Osteoblast (primary cell): ENCODE results near the gene DOC2B. TPM values are rescaled to one million over a fixed set of nuclear protein-coding genes. Genes with fewer than 3 reads are reported as not detected.
A peak's percentile ranks its signal among the peaks of the same experiment; 100 is the strongest.
"Not testable (repeated sequence)": the region's sequence is repeated elsewhere in the genome, so short reads cannot be mapped to it uniquely, and the experiment has no call there.

ENCODE experiments used
- DNase-seq: peaks from one replicate; pipeline ENCODE4 v3.0.0; 2011; ENCODE audit warnings: low spot score, mixed read lengths; ENCODE audit not compliant: insufficient read length; ENCODE audit errors: missing footprints
- H2AFZ ChIP-seq: 2 replicates; pipeline ENCODE4 v1.6.0; 2011; ENCODE audit warnings: mild to moderate bottlenecking, low read length
- H3K27ac ChIP-seq: 2 replicates; pipeline ENCODE4 v1.5.1; 2011; ENCODE audit warnings: mild to moderate bottlenecking, low read depth, low read length, moderate library complexity
- H3K27me3 ChIP-seq: 2 replicates; pipeline ENCODE4 v1.6.0; 2012; ENCODE audit warnings: mild to moderate bottlenecking, control low read depth, inconsistent platforms, low read length, moderate library complexity; ENCODE audit not compliant: insufficient read depth
- H3K36me3 ChIP-seq: 2 replicates; pipeline ENCODE4 v1.5.1; 2011; ENCODE audit warnings: mild to moderate bottlenecking, low read length, control low read depth, moderate library complexity; ENCODE audit not compliant: insufficient read depth
- H3K4me1 ChIP-seq: 2 replicates; pipeline ENCODE4 v1.5.1; 2011; ENCODE audit warnings: mild to moderate bottlenecking, low read length, control low read depth, moderate library complexity; ENCODE audit not compliant: insufficient read depth
- H3K4me2 ChIP-seq: 2 replicates; pipeline ENCODE4 v1.6.0; 2011; ENCODE audit warnings: mild to moderate bottlenecking, low read length; ENCODE audit not compliant: insufficient read depth
- H3K4me3 ChIP-seq: fragments of 200-600 bp; sonication (generic); 3 replicates; pipeline ENCODE4 v1.5.1; 2012; ENCODE audit warnings: mild to moderate bottlenecking, low read length, inconsistent platforms; ENCODE audit not compliant: insufficient read depth
- H3K79me2 ChIP-seq: 2 replicates; pipeline ENCODE4 v1.6.0; 2012; ENCODE audit warnings: mild to moderate bottlenecking, low read length, control low read depth, inconsistent platforms; ENCODE audit not compliant: insufficient read depth
- H3K9me3 ChIP-seq: 2 replicates; pipeline ENCODE4 v1.5.1; 2011; ENCODE audit warnings: low read depth, low read length, control low read depth
- H4K20me1 ChIP-seq: 2 replicates; pipeline ENCODE4 v1.6.0; 2012; ENCODE audit warnings: mild to moderate bottlenecking, low read length, control low read depth; ENCODE audit not compliant: insufficient read depth
- total RNA-seq: library from RNA; depleted of rRNA; stranded (reverse); fragments of >200 nt; gene quantifications from 2 replicates; pipeline ENCODE4 v1.2.3, GENCODE V29; 2012
- TF ChIP-seq, protein P1 (sequence below): IDR thresholded peaks from 2 replicates; pipeline ENCODE4 v1.5.1; 2011; ENCODE audit warnings: mild to moderate bottlenecking, low read depth, low read length, moderate library complexity; ENCODE audit errors: extremely low read depth

The DOC2B gene
- total RNA-seq, 1 donor, result not detected

DNA sequence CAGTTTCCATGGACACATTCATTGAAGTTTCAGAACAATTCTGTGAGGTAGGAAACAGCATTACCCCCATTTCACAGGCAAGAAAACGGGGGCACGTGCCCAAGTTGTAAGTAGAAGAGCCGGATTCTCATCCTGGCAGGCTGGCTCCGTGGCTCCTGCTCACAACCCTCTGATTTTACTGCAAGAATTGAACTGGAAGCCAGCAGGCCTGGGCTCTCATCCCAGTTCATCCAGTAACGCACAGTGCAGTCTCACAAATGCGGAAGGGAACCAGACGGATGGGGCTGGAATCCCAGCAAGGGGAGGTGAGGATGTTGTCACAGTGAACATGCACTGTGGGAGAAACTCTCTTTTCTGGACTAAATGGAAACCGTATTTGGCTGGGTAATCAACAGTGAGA, 40.7 kb upstream of the DOC2B start:
- Histone ChIP-seq H3K9me3 (no peaks in the 10 kb centered on the region), H4K20me1 (no peaks in the 10 kb centered on the region), H3K27ac (no peak overlapping the region), H3K79me2 (no peaks in the 10 kb centered on the region), H3K36me3 (no peaks in the 10 kb centered on the region), H3K4me1 (no peaks in the 10 kb centered on the region), H3K4me2 (no peak overlapping the region), H3K4me3 (no peak overlapping the region), H2AFZ (no peak overlapping the region), H3K27me3 (no peaks in the 10 kb centered on the region)
- TF ChIP-seq, protein P1, sequence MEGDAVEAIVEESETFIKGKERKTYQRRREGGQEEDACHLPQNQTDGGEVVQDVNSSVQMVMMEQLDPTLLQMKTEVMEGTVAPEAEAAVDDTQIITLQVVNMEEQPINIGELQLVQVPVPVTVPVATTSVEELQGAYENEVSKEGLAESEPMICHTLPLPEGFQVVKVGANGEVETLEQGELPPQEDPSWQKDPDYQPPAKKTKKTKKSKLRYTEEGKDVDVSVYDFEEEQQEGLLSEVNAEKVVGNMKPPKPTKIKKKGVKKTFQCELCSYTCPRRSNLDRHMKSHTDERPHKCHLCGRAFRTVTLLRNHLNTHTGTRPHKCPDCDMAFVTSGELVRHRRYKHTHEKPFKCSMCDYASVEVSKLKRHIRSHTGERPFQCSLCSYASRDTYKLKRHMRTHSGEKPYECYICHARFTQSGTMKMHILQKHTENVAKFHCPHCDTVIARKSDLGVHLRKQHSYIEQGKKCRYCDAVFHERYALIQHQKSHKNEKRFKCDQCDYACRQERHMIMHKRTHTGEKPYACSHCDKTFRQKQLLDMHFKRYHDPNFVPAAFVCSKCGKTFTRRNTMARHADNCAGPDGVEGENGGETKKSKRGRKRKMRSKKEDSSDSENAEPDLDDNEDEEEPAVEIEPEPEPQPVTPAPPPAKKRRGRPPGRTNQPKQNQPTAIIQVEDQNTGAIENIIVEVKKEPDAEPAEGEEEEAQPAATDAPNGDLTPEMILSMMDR, result no peak
- DNase-seq, result no peak

DNA sequence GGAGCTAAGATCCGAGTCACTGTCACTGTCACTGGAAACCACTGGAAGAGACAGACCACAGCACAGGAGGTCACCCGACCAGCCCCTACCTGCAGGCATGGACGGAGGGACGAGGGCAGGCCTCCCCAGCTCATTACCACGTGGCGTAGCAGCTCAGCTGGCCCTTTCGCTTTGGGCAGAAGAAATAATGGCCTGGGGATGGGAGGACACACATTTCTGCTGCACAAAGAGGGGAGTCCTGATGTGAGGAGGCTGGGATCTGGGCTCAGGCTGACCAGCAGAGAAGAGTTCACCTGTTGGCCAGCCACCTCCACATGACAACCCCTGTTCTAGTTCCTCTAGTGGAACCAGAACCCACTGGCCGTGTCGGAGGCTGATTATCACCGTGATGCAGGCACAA, 38.2 kb upstream of the DOC2B start:
- H3K36me3 ChIP-seq, result no peaks in the 10 kb centered on the region
- H4K20me1 ChIP-seq, result no peaks in the 10 kb centered on the region
- no peak overlapping the region for H3K4me3 ChIP-seq
- H3K27me3 ChIP-seq, result no peaks in the 10 kb centered on the region
- no peaks in the 10 kb centered on the region for H3K4me1 ChIP-seq
- H3K4me2 ChIP-seq, result no peak overlapping the region
- no peak for DNase-seq
- TF ChIP-seq, protein P1, result no peak
- H3K27ac ChIP-seq, result no peak overlapping the region
- H3K9me3 ChIP-seq, result no peaks in the 10 kb centered on the region
- H3K79me2 ChIP-seq, result no peaks in the 10 kb centered on the region
- no peak overlapping the region for H2AFZ ChIP-seq

DNA sequence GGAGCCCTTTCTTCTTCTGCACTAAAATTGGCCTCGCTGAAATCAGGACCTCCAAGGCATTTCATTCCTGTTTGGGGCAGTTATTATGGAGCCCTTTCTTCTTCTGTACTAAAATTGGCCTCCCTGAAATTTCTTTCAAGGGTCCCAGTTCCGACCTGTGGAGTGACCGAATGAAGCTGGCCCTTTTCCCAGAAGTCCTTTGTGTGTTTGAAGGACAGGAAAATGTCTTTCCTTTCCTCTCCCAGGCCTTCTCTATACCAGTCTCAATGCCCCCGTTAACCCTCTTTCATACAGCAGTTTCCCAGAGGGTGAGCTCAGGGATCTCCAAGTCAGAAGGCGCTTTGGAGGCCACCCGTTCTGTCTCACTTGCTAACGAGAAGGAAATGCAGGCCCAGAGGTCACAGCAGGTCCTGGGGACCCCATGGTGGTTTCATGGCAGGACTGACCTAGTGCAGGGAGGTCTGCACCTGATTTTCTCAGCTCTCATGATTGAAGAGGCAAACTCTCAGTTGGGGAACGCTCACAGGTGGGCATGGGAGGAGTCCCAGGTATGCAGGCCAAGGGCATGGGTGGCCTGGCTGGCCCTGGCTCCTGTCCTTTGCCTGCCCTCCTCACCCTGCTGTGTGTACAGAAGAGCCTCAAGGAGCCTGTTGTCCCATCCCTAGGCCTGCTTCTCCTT, 37.1 kb upstream of the DOC2B start:
- Histone ChIP-seq H3K27ac (no peak overlapping the region), H3K27me3 (no peaks in the 10 kb centered on the region), H2AFZ (no peak overlapping the region), H3K79me2 (no peaks in the 10 kb centered on the region), H3K4me1 (no peaks in the 10 kb centered on the region), H3K36me3 (no peaks in the 10 kb centered on the region), H3K4me2 (no peak overlapping the region), H4K20me1 (no peaks in the 10 kb centered on the region), H3K9me3 (no peaks in the 10 kb centered on the region), H3K4me3 (no peak overlapping the region)
- TF ChIP-seq, protein P1, result no peak
- no peak for DNase-seq

DNA sequence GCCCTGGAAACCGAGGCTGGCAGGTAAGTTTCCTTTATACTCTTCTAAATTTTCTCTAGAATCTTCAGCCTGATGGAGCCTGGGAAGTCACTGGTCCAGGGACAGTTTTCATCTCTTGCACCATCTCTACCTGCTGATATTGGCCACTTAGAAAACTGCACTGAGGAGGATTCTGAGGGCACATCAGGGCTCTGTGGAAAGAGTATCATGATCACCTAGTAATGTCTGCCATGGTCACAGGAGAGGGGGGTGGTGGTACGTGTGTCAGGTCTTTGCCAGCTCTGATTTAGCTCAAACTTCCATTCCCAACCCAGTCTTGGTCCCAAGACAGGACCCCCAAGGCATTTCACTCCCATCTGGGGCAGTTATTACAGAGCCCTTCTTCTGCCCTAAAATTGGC, 35.2 kb upstream of the DOC2B start:
- no peaks in the 10 kb centered on the region for H3K9me3 ChIP-seq
- H3K4me3 ChIP-seq, result no peak overlapping the region
- H3K79me2 ChIP-seq, result no peaks in the 10 kb centered on the region
- H3K4me2 ChIP-seq, result no peak overlapping the region
- no peaks in the 10 kb centered on the region for H4K20me1 ChIP-seq
- TF ChIP-seq, protein P1, result no peak
- H3K36me3 ChIP-seq, result no peaks in the 10 kb centered on the region
- H3K4me1 ChIP-seq, result no peaks in the 10 kb centered on the region
- H2AFZ ChIP-seq, result peak overlapping the region; percentile 60
- no peaks in the 10 kb centered on the region for H3K27me3 ChIP-seq
- no peak for DNase-seq
- no peak overlapping the region for H3K27ac ChIP-seq

DNA sequence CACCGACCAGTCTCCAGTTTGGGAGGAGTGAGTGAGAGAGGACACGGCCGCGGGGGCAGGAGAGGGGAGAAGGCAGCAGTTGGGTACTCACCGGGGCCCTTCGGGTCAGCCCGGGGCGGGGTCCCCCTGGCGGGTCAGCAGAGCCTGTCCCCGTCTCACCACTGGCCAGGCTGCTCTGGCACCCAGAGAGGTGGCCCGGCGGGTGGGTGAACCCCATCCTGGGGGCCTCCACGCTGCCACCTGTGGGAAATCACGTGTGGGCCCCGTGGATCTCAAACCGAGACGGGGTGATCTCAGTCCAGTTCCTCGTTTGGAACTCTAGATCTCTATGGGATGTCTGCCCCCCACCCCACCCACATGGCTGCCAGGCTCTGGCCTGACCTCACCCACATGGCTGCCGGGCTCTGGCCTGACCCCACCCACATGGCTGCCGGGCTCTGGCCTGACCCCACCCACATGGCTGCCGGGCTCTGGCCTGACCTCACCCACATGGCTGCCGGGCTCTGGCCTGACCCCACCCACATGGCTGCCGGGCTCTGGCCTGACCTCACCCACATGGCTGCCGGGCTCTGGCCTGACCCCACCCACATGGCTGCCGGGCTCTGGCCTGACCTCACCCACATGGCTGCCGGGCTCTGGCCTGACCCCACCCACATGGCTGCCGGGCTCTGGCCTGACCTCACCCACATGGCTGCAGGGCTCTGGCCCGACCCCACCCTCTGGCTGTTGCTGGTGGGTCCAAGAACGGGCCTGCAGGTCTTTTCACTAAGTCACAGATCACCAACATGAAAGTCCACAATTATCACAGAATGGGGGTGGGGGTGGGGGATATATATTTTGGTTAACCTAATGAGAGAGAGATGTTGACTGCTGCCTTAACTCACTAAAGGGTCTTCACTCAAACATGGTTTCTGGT, 34.4 kb upstream of the DOC2B start:
- not testable (repeated sequence) for H3K27me3 ChIP-seq, H3K9me3 ChIP-seq, H3K36me3 ChIP-seq, H4K20me1 ChIP-seq, H3K4me1 ChIP-seq, H3K79me2 ChIP-seq
- Histone ChIP-seq H2AFZ (peak overlapping the region; percentile 96), H3K27ac (peak overlapping the region; percentile 28), H3K4me3 (peak overlapping the region; percentile 71), H3K4me2 (peak overlapping the region; percentile 83)
- peak; percentile 87 for DNase-seq
